Adrenal gland (tissue), 5 donors: ENCODE data around the gene TPRN.

Experiments
- CTCF ChIP-seq, 6 experiments: fragments of 450-650 bp in 4 of 6; fragments of 200-600 bp in 2 of 6; sonication (generic) in 1 of 6; IDR thresholded peaks; 1 replicate in 5 of 6; 2 replicates in 1 of 6; pipeline versions ENCODE4 v1.5.1 to v1.8.0; 2016 to 2021; ENCODE audit warnings: antibody characterized with exemption in 6 of 6, mild to moderate bottlenecking in 2 of 6, moderate library complexity in 1 of 6
- POLR2A ChIP-seq, 2 donors: fragments of 450-650 bp; IDR thresholded peaks; one replicate each; pipeline ENCODE4 v1.6.1; 2017; ENCODE audit warnings: antibody characterized with exemption in 2 of 2, mild to moderate bottlenecking in 2 of 2, moderate library complexity in 1 of 2
- donor health status: DM: no; HTN: no; CAD: no.

DNA sequence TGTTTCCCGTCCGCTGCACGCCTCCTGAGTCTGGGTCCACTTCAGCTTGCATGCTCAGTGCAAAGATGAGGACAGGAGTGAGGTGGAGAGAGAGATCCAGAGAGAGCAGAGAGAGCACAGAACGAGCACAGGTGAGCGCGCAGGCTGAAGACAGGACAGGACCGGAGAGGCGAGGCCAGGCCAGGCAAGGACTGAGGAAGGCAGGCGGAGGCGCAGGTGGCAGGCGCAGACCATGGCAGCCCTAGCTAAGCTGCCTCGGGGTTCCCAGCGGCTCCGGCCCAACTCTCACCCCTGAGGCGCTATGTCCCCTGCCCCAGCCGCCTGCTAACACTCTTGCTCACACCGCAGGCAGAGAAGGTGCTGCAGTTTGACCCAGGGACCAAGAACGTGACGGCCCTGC, 51.9 kb downstream of the TPRN start:
- TF ChIP-seq CTCF (IDR thresholded peaks at IDR 0.05): no peak
- TF ChIP-seq POLR2A (IDR thresholded peaks at IDR 0.05): no peak
